ENCODE results near the gene DGCR2.
A peak's percentile ranks its signal among the peaks of the same experiment; 100 is the strongest.

The DGCR2 gene

GRCh38 chr22:19107730-19108074 lies 14.5 kb downstream of the DGCR2 start:
- TF ChIP-seq CTCF (conservative IDR thresholded peaks at IDR 0.05; ENCODE audit: low read depth, low read length): no peak
- no peak overlapping the region for H3K4me3 ChIP-seq (ENCODE audit: low read depth, low read length)
- no peak for DNase-seq (ENCODE audit: low read depth)

GRCh38 chr22:19106886-19107729 lies 15.1 kb downstream of the DGCR2 start:
- TF ChIP-seq CTCF (conservative IDR thresholded peaks at IDR 0.05; ENCODE audit: low read depth, low read length): no peak
- no peak overlapping the region for H3K4me3 ChIP-seq (ENCODE audit: low read depth, low read length)
- DNase-seq (ENCODE audit: low read depth): no peak

DNA sequence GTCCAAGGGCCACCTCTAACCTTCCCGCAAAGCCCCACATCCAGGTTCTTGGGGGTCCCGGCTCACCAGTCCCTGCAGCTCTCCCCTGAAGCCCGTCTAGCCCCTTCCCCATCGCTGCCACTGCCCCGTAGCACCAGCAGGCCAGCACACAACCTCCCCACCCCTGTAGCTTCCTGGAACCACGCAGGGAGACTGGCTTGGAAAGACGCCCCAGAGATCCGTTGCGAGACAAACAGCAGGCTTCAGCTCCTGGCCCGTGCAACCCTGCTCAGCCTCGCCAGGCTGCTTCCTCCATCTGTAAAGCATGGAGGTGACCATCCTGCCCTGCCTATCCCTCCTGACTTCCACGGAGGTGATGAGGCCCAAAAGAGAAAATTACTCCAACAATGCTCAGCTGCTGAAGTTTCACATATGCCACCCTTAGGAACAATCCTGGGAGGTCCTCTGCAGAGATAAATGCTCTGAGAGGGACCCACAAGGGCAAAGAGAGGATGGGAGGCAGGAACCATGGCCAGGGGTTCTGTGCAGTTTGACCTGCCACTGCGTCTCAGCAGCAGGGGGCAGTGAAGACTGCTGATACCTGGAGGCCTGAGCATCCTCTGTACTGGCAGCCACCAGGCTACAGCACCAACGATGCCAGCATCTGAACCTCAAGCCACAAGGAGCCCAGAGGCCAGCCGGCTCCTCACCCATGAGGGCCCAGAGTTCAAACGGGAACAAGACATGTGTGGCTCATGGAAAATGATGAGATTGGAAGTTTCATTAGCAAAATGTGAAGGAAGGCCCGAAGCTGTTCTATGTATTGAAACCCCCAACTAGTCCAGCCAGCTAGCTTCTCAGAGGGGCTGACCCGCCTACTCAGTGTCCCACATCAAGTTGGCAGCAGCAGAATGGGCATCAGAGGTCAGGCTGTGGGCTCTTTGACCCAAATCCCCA lies 16.1 kb downstream of the DGCR2 start:
- H3K4me3 ChIP-seq (ENCODE audit: low read depth, low read length): no peak overlapping the region
- no peak for DNase-seq (ENCODE audit: low read depth)
- peak; percentile 38 for TF ChIP-seq CTCF (conservative IDR thresholded peaks at IDR 0.05; ENCODE audit: low read depth, low read length)

GRCh38 chr22:19105456-19105855 lies 16.8 kb downstream of the DGCR2 start:
- TF ChIP-seq CTCF (conservative IDR thresholded peaks at IDR 0.05; ENCODE audit: low read depth, low read length): no peak
- H3K4me3 ChIP-seq (ENCODE audit: low read depth, low read length): no peak overlapping the region
- DNase-seq (ENCODE audit: low read depth): no peak

- peak; percentile 5 for TF ChIP-seq CTCF (conservative IDR thresholded peaks at IDR 0.05; ENCODE audit: low read depth, low read length)
- no peak overlapping the region for H3K4me3 ChIP-seq (ENCODE audit: low read depth, low read length)
- DNase-seq (ENCODE audit: low read depth): peak; percentile 61
Measured at GRCh38 chr22:19103880-19104821, 18.1 kb downstream of the DGCR2 start.

GRCh38 chr22:19098157-19098556 lies 24.1 kb downstream of the DGCR2 start:
- TF ChIP-seq CTCF (conservative IDR thresholded peaks at IDR 0.05; ENCODE audit: low read depth, low read length): no peak
- no peak for DNase-seq (ENCODE audit: low read depth)
- H3K4me3 ChIP-seq (ENCODE audit: low read depth, low read length): no peak overlapping the region
